DOHH2 (cell line): ENCODE results near the gene RSPH10B.
"Not testable (repeated sequence)": the region's sequence is repeated elsewhere in the genome, so short reads cannot be mapped to it uniquely, and the experiment has no call there.

Experiments used
- H3F3A ChIP-seq: fragments of 200-600 bp; sonication (generic), shearing (Covaris generic); 2 replicates; pipeline ENCODE4 v1.6.0; 2016; ENCODE audit warnings: antibody characterized with exemption, mild to moderate bottlenecking; ENCODE audit not compliant: control insufficient read depth, insufficient read depth
- H3K27ac ChIP-seq: fragments of 200-600 bp; sonication (generic); 2 replicates; pipeline ENCODE4 v1.5.1; 2014; ENCODE audit warnings: low read depth, mild to moderate bottlenecking, low read length, moderate library complexity
- H3K27me3 ChIP-seq: fragments of 200-600 bp; sonication (generic); 2 replicates; pipeline ENCODE4 v1.6.1; 2014; ENCODE audit warnings: mild to moderate bottlenecking, low read length, mixed read lengths; ENCODE audit not compliant: control insufficient read depth
- H3K36me3 ChIP-seq: fragments of 200-600 bp; sonication (generic); 2 replicates; pipeline ENCODE4 v1.6.1; 2014; ENCODE audit warnings: mild to moderate bottlenecking, low read length, moderate library complexity, mixed read lengths; ENCODE audit not compliant: control insufficient read depth
- H3K4me1 ChIP-seq: fragments of 200-600 bp; sonication (generic); 2 replicates; pipeline ENCODE4 v1.6.1; 2014; ENCODE audit warnings: mild to moderate bottlenecking, low read length, mixed read lengths; ENCODE audit not compliant: control insufficient read depth
- H3K4me2 ChIP-seq: fragments of 200-600 bp; sonication (generic); 2 replicates; pipeline ENCODE4 v1.6.0; 2014; ENCODE audit warnings: mild to moderate bottlenecking, low read length, moderate library complexity
- H3K4me3 ChIP-seq: fragments of 200-600 bp; sonication (generic); 2 replicates; pipeline ENCODE4 v1.5.1; 2014; ENCODE audit warnings: mild to moderate bottlenecking, low read length, mixed read lengths
- H3K79me2 ChIP-seq: fragments of 200-600 bp; sonication (generic); 2 replicates; pipeline ENCODE4 v1.6.1; 2014; ENCODE audit warnings: mild to moderate bottlenecking, low read length, mixed read lengths; ENCODE audit not compliant: control insufficient read depth
- H3K9me2 ChIP-seq: fragments of 200-600 bp; sonication (generic); replicated peaks from 2 replicates; pipeline ENCODE4 v1.6.1; 2014; ENCODE audit warnings: mild to moderate bottlenecking, low read length, mixed read lengths; ENCODE audit not compliant: control insufficient read depth
- H3K9me3 ChIP-seq: fragments of 200-600 bp; sonication (generic); 2 replicates; pipeline ENCODE4 v1.6.1; 2014; ENCODE audit warnings: antibody characterized with exemption, low read length, mixed read lengths; ENCODE audit not compliant: control insufficient read depth, insufficient read depth
- H4K20me1 ChIP-seq: fragments of 200-600 bp; sonication (generic); 2 replicates; pipeline ENCODE4 v1.6.0; 2014; ENCODE audit warnings: low read depth, mild to moderate bottlenecking, antibody characterized with exemption, low read length, moderate library complexity; ENCODE audit not compliant: control insufficient read depth, insufficient read depth
- EZH2phosphoT487 ChIP-seq: fragments of 200-600 bp; sonication (generic); IDR thresholded peaks from 2 replicates; pipeline ENCODE4 v1.6.1; 2017; ENCODE audit warnings: borderline replicate concordance, mild to moderate bottlenecking, antibody characterized with exemption, low read length, moderate library complexity, mixed read lengths
- TF ChIP-seq, protein P1 (sequence below): fragments of 200-600 bp; sonication (generic); IDR thresholded peaks from one replicate; pipeline ENCODE4 v1.5.1; 2014; ENCODE audit warnings: antibody characterized with exemption, mild to moderate bottlenecking, low read depth, low read length; ENCODE audit not compliant: poor library complexity, severe bottlenecking

The RSPH10B gene

DNA sequence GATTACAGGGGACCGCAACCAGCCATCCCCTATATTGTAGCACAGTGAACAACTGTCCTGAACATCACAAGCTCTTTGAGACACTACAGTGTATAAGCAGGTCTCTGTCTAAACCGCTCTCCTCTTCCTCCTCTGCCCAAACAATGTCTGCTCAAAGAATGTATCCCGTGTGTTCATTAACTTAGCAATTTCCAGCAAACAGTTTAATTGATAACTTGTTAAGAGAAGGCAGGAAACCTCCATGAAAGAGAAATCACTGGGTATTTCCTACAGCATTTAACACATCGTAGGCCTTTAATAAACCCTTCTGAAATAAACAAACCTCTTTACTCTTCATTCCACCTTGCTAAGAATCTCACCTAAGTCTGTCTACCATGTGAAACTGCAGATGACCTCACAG is 36.9 kb upstream of the RSPH10B start:
- H3K4me3 ChIP-seq, result peak overlapping the region; percentile 88

DNA sequence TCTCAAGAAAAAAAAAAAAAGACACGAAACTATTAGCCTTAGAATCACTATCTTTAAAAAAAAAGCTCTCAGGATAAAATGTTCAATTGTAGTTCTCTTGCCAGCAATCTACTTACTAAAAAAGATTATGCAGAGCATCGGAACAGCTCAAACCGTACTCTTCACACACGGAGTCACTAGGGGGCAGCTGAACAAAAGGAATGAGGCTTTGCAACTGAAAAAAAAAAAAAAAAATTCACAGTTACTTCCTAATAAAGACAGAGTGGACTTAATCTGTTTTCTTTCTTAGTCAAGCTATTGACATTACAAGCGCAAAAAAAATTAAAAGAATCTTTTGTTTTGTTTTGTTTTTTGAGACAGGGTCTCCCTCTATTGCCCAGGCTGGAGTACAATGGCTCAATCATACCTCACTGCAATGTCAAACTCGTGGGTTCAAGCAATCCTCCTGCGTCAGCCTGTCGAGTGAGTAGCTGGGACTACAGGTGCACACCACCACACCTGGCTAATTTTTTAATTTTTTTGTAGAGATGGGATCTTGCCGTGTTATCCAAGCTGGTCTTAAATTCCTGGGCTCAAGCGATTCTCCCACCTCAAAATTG is 26.8 kb upstream of the RSPH10B start:
- Histone ChIP-seq H3K36me3 (peaks cover 77% of the 10 kb centered on the region), H3K27me3 (no peaks in the 10 kb centered on the region), H3K79me2 (no peaks in the 10 kb centered on the region), H3K4me3 (no peak overlapping the region), H3K27ac (no peak overlapping the region), H3K4me1 (no peaks in the 10 kb centered on the region), H4K20me1 (no peaks in the 10 kb centered on the region), H3K9me2 (no peaks in the 10 kb centered on the region), H3K9me3 (no peaks in the 10 kb centered on the region), H3K4me2 (no peak overlapping the region), H3F3A (peaks cover 8% of the 10 kb centered on the region)
- TF ChIP-seq, protein P1, sequence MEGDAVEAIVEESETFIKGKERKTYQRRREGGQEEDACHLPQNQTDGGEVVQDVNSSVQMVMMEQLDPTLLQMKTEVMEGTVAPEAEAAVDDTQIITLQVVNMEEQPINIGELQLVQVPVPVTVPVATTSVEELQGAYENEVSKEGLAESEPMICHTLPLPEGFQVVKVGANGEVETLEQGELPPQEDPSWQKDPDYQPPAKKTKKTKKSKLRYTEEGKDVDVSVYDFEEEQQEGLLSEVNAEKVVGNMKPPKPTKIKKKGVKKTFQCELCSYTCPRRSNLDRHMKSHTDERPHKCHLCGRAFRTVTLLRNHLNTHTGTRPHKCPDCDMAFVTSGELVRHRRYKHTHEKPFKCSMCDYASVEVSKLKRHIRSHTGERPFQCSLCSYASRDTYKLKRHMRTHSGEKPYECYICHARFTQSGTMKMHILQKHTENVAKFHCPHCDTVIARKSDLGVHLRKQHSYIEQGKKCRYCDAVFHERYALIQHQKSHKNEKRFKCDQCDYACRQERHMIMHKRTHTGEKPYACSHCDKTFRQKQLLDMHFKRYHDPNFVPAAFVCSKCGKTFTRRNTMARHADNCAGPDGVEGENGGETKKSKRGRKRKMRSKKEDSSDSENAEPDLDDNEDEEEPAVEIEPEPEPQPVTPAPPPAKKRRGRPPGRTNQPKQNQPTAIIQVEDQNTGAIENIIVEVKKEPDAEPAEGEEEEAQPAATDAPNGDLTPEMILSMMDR, result peak; percentile 87
- TF ChIP-seq EZH2phosphoT487, result no peak

More for the DNA sequence above, 36.9 kb upstream of the RSPH10B start:
- no peaks in the 10 kb centered on the region for H4K20me1 ChIP-seq
- no peaks in the 10 kb centered on the region for H3K9me2 ChIP-seq
- peaks cover 65% of the 10 kb centered on the region for H3K79me2 ChIP-seq
- H3K4me2 ChIP-seq, result peak overlapping the region; percentile 68
- peaks cover 49% of the 10 kb centered on the region for H3K36me3 ChIP-seq
- H3K9me3 ChIP-seq, result no peaks in the 10 kb centered on the region
- peaks cover 17% of the 10 kb centered on the region for H3F3A ChIP-seq
- peak overlapping the region; percentile 77 for H3K27ac ChIP-seq
- H3K4me1 ChIP-seq, result peaks cover 28% of the 10 kb centered on the region
- no peaks in the 10 kb centered on the region for H3K27me3 ChIP-seq
- TF ChIP-seq, protein P1, result no peak
- TF ChIP-seq EZH2phosphoT487, result no peak

DNA sequence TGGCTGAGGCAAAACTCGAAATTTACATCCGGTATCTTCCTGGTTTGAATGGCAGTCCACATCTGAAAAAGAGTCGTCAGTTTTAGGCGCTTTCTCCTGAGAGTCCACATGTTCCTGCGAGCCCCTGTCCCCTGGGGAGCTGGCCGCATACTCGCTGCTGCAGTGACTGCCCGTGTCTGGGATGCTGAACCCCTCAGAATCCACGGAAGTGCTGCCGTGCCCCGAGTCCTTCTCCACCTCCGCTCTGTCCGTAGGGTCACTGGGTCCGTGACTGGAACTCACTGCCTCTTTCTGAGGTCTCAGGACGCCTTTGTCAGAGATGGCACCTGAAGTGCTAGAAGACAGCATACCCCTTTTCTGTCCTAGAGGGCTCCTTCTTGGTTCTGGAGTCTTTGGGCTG is 16.6 kb upstream of the RSPH10B start:
- not testable (repeated sequence) for H3F3A ChIP-seq, H3K4me3 ChIP-seq, H3K9me3 ChIP-seq, H4K20me1 ChIP-seq, H3K27ac ChIP-seq, H3K4me2 ChIP-seq, H3K9me2 ChIP-seq, H3K4me1 ChIP-seq, H3K27me3 ChIP-seq
- H3K79me2 ChIP-seq, result peaks cover 10% of the 10 kb centered on the region
- peaks cover 49% of the 10 kb centered on the region for H3K36me3 ChIP-seq

DNA sequence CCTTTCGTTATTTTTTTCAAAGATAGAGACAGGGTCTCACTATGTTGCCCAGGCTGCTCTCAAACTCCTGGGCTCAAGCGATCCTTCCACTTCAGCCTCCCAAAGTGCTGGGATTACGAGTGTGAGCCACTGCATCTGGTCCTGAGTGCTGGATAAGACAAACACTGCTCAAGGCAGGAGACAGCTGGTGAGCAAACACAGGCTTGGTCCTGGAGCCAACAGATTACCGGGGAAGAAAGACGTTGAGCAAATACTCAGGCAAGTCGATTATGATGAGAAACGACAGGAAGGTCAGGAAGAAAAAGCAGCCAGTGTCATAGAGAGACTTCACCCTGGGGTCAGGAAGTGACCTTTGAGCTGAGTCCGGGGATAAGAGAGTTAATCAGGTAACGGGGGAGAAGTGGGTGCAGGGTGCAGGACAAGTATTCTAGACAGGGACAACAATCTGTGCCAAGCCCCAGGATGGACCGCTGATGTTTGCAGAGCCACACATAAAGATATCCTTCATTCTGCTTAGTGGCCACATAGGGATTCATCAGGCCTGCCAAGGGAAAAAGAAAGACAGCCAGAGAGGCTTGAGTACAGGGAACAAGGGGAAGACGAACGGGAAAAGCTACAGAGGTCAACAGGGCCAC is 9.3 kb upstream of the RSPH10B start:
- peaks cover 10% of the 10 kb centered on the region for H3K79me2 ChIP-seq
- not testable (repeated sequence) for H3F3A ChIP-seq, H3K27ac ChIP-seq

DNA sequence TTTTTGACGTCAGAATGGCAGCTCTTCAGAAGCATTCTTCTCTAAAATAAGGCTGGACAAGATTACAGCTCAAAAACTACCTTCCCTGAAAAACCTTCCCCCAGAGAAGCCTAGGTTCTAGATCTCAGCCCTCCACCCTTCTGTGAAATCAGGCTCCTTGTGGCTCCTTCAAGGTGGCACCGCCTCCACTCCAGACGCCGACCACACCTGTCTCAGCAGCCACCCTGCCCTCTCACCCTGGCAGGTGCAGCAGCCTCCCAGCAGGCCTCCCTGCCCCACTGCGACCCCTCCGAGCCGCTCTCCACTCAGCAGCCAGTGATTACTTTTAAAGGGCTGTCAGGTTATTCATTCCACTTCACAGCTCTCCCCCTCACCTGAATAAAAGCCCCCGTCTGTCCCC is 3.1 kb upstream of the RSPH10B start:
- H3K27ac ChIP-seq, H3K27me3 ChIP-seq, H3K4me2 ChIP-seq, H3K9me2 ChIP-seq, H3K36me3 ChIP-seq, H4K20me1 ChIP-seq, H3K9me3 ChIP-seq, H3K4me3 ChIP-seq, H3K79me2 ChIP-seq, H3F3A ChIP-seq, H3K4me1 ChIP-seq: not testable (repeated sequence)

More for the DNA sequence above, 9.3 kb upstream of the RSPH10B start:
- H3K36me3 ChIP-seq, result peaks cover 23% of the 10 kb centered on the region
- not testable (repeated sequence) for H3K4me1 ChIP-seq, H4K20me1 ChIP-seq, H3K4me2 ChIP-seq, H3K9me3 ChIP-seq, H3K4me3 ChIP-seq, H3K9me2 ChIP-seq, H3K27me3 ChIP-seq

DNA sequence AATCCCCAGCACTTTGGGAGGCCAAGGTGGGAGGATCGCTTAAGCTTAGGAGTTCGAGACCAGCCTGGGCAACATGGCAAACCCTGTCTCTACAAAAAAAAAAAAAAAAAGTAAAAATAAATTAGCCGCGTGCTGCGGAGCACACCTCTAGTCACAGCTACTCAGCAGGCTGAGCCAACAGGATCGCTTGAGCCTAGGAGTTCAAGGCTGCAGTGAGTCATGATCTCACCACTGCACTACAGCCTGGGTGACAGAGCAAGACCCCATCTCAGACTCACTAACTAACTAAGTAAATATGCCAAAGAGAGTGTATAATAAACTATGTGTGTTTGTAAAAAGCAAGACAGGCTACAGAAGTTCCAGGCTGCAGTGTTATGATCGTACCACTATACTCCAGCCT is 6.7 kb downstream of the RSPH10B start:
- H3K4me3 ChIP-seq, H3K36me3 ChIP-seq, H3K27ac ChIP-seq, H3K9me2 ChIP-seq, H3K9me3 ChIP-seq, H4K20me1 ChIP-seq, H3K4me1 ChIP-seq, H3K27me3 ChIP-seq, H3K4me2 ChIP-seq, H3K79me2 ChIP-seq, H3F3A ChIP-seq: not testable (repeated sequence)
